Activated CD4-positive, alpha-beta T cell treated with anti-CD3 and anti-CD28 coated beads, Interleukin-10, Interleukin-2, amounts not matched to agents 100 ng/mL and 50 ng/mL, durations not matched to agents 16 hours and 8 hours (primary cell): ENCODE results near the gene HOXD9.

Experiments
- DNase-seq: peaks from one replicate; pipeline ENCODE4 v3.0.0-alpha.2; 2020

HOXD9 gene

DNA sequence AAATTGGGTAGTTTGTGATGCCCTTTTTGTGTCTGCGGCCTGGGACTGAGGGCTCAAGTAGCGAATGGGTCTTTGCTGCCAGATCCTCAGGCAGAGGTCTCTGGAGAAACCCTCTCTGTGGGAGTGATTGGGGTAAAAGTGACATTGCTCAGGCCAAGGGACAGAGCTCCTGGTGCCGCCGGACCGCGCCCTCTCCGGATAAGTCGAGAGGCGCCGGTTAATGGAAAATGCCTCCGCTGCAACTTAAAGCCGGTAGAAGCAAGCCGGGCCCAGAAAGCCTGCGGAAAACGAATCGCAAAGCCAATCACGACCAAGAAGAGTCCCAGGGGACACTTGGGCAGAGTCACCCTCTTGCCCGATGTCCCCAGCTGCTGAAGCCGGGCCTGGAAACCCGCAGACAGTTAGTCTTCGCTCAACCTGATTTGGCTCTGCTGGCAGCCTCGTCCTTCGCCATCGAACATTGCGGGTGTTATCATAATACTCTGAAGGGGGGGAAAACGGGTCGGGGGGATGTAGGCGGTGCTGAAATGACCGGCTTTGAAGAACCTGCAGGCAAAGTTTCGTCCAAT is 23.3 kb upstream of the HOXD9 start:
- DNase-seq, result no peak

DNA sequence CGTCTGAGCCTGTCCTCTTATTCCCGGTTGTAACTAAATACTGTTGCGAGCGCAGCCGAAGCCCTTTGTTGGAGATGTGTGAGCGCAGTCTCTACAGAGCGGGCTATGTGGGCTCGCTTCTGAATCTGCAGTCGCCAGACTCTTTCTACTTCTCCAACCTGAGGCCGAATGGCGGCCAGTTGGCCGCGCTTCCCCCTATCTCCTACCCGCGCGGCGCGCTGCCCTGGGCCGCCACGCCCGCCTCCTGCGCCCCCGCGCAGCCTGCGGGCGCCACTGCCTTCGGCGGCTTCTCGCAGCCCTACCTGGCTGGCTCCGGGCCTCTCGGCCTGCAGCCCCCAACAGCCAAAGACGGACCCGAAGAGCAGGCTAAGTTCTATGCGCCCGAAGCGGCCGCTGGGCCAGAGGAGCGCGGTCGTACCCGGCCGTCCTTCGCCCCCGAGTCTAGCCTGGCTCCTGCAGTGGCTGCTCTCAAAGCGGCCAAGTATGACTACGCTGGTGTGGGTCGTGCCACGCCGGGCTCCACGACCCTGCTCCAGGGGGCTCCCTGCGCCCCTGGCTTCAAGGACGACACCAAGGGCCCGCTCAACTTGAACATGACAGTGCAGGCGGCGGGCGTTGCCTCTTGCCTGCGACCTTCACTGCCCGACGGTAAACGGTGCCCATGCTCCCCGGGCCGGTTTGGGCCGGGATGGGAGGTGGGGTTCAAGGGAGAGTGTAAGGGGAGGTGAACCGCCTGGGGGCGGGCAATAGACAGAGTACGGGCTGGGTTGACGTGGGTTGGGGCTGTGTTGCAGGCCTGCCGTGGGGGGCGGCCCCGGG is 22.6 kb upstream of the HOXD9 start, which contains the start of gene HOXD12:
HOXD12 (plus strand) TSS at position 68 of the 819 bp plus-strand sequence; CDS start at position 75, 7 bp downstream.
- no peak for DNase-seq

DNA sequence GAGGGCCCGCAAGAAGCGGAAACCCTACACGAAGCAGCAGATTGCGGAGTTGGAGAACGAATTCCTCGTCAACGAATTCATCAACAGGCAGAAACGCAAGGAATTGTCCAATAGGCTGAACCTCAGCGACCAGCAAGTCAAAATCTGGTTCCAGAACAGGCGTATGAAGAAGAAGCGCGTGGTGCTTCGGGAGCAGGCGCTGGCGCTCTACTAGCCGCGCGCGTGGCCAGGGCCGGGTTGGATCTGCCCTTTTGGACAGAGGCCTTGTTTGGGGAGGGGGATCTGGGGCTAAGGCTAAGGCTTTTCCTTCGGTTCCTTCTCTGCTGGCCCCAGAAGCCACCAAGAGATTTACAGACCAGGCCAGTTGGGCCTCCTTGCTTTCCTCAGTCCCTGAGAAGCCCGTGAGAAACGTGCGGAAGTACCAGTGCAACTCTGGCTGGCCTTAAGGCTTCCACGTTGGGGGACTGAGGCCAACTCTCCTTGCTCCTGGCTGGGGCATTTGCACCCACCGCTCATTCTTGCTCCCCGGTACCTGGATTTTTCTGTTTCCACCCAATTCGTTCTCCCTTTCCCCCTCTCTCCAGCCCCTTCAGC is 21.9 kb upstream of the HOXD9 start:
- DNase-seq, result no peak

DNA sequence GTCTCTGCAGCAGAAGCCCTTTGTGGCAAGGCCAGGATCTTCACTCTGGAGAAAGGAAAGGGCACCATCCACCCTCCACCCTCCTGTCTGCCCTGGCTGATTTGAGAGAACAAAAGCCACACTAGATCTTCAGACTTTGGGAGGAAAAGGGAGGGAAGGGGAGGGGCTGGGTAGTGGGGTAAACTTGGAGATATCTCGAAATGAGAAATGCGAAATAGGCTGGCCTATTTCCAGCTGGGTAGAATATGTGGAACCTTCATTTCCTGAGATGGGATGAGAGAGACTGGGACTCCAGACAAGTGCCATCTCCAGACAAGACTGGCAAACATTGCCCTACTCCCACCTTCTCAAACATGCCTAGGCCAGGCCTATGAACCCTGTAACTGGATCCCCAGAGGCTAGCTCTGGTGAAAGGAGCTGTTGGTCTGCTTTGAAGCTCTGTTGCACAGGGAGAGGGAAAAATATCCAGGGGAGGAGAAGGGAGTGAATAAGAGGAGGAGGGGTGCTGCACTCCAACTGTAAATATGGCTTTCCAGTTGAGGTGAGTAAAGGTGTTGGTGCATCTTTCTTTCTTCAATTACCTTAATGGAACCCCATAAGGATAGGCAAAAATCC is 21.2 kb upstream of the HOXD9 start:
- no peak for DNase-seq

DNA sequence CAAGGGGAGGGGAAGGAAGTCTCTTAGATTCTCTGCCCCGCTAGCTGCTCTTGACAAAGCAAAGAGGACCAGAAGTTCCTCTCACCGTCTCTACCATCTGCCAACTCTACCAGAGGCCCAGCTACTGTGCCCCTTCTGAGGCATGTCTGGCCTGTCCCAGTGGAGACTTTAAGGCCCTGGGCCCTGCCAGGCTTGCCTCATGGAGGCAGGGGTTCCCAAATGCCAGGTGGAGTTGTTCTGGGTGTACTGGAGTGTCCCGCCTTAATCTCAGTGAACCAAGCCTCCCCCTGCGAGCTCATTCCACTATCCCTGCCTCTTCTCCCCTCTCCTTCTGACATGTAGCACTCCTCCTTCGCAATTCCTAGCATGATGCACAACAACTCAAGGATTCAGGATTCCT is 20.7 kb upstream of the HOXD9 start:
- DNase-seq, result no peak

DNA sequence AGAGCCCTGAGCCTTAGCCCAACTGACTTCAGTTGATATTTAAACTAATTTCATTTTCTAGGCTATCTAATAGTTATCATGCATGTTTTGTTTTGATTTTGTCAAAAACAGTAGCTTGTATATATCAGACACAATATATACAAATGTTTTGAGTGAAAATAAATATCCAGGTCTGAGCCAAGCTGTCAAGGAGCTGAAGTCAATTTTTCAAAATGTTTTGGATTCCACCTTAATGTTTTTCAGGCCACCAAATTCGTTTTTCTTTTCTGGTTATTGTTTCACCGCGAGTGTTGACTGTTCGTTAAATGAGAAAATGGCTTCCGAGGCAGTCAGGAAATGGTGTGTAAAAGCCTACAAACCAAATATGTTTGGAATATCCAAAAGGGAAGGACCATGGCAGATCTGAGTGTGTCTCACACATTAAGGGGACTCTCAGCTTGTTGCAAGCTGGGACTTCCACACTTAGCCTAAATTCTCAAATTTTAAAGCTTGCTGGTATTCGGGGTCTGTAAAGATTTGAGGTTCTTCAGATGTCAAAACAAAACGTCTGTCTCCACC is 20.1 kb upstream of the HOXD9 start:
- no peak for DNase-seq

DNA sequence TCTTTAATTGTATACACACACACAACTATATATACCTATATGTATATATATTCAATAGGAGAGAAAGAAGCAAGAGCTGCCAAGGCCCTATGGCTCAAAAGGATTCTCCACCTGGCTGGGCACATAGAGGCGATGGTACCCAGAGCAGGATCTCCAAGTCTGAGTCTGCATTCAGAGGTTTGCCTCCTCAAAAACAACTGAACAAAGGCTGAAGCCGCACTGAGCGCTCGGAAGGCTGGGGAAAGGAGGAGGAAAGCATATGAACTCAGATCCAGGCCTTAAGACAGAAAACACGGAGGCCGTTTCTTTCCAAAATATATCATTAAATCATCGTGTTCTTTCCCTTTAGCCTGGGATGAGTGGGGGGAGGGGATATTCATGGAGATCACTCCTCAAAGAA is 19.3 kb upstream of the HOXD9 start:
- DNase-seq, result no peak

DNA sequence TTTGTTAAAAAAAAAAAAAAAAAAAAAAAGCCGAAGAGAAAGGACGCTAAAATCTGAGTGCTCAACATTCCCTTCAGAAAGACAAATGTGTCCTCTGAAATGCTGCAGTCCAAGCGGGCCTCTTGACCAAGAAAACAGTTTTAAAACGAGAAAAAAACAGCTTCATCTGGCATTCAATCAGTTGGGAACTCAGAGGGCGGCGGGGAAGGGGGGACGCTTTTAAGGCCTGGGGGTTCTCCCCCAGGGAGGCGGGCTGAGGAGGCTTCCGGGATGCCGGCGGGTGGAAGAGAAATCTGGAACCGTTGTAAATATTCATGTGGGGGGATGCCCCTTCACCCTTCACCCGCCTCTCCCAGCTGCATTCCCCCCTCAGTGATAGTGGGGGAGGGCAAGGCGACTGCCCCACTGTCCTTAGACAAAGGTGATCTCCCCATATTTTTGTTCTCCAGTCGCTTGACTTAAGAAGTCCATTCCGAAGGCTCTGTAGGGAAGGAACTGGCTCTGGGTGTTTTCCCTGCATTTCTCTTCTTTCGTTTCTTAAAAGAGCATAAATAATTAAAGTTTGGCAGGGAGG is 18.7 kb upstream of the HOXD9 start:
- DNase-seq, result no peak

DNA sequence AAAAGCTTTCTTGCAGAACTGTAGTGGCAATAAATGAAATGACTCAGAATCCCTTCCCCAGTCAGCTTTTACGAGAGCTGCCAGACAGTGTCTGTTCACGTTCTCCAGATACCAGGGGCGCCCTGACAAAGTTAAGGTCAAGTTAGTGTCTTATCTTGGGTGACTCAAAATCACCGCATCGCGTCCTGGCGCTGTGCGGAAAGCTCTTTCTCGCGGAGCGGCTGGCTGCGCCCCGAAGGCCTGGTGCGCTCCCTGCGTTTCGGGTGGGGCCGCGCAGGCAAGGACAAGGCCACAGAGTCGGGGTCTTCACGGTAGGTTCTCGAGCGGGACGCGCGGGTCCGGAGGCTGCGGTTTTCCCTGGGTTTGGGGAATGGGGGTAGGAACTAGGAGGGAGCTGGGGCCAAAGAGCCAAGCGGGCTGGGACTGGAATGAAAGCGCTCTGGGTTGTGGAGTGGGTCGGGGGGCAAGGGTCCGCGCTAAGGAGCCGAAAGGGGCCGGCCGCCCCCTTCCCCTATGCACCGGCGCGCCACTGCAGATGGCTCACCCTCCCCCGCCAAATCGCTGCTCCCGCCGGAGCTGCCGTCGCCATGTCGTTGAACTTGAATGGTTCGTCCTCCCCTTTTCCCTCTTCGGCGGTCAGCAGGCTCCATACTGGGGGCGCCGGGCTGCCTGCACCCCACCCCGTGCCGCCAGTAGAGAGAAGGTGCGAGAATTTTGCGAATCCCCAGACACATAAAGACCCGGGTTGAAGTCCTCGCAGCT is 18.0 kb upstream of the HOXD9 start:
- no peak for DNase-seq

DNA sequence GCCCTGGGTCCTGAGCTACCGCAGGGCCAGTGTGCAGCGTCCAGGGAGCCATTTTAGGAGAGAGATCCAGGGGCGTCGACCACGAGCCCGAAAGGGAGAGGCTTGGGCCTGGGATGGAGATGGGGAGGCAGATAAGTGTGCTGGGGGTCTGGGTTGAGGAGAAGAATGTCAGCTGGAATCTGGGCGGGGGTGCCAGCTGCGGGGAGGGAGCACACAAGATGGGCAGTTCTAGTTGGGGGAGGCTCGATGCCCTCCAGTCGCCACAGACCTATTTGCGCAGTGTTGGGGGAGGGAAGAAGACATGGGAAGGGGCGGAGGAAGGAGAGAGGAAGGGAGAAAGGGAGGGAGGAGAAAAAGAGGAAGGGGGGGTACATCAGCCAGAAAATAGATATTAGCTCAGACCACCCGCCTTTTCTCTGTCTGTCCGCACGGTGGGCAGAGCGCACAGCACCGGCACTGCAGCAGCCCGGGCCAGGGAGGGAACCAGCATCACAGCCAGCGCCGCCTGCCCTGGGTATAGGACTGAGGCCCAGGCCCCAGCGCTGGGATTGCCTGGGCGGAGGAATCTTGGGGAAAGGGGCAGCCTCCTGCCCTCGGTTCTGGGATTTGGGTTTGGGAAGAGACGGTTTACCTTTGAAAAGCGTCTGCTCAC is 17.3 kb upstream of the HOXD9 start:
- no peak for DNase-seq

DNA sequence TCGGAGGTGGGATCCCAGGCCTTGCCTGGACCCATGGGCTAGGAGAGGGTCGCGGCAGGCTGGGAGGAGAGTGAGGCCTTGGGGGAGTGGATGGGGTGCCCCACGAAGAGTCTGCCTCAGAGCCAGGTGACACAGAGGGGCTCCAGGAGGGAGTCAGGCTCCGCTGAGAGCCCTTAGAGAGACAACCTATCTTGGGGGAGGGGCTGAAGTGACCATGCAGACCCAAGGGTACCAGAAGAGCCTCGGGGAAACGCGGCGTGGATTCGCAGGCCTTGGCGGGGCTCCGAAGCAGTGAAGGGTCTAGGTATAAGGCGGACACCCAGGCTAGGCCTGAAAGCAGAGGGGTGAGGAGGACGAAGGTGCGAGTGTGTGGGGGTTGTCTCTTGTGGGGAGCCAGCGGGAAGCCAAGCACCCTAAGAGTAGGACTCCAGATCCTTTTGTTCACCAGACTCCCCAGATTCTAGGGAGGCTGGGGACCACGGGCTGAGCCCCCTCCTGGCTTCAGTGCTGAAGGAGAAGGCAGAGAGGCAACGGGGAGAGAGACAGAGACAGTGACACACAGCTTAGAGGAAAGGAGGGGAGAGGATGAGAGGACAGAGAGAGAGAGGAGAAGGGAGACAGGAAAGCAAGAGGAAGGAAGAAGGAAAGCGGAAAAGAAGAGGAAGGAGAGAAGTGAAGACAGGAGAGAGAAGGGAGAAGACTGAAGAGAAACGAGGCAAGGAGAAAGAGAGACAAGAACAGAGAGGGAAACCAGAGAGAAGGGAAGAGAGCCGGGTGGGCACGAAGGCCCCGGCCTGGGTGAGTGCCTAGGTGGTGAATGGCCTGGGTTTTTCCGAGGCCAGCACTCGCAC is 16.6 kb upstream of the HOXD9 start:
- DNase-seq, result no peak

DNA sequence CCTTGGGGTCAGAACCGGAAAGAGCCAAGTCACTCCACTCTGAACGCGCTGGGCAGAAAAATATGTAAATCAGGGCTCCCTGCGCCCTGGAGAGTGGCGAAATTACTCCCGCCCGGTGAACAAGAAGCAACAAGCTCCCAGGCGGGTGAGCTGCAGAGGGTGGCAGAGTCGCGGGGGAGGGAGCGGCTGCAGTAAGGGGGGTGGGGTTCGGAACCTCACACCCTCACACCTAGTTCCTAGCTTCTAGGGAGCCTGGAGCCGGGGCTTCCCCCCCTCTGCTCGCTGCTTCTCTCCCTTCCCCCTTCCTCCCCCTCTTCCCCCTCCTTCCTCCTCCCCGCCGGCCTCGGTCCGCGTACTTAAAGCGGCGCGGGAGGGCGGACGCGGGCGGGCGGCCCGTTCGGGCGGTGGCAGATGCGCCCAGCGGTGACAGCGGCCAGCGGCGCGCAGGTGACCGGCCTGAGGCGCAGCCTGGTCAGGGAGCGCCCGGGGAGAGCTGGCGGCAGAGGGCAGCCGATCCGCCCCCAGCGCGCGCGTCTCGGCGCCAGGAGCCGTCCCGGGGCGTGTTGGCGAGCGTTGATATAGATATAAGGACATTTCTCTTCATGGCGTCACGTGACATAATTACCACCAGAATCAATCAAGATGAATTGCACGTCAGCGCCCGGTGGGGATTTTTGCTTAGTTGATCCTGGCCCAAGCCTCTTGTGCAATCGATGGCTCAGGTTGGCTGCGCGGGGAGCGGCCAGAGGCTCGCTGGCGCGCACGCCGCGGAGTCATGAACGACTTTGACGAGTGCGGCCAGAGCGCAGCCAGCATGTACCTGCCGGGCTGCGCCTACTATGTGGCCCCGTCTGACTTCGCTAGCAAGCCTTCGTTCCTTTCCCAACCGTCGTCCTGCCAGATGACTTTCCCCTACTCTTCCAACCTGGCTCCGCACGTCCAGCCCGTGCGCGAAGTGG is 15.7 kb upstream of the HOXD9 start, which contains the start of gene HOXD11:
HOXD11 (plus strand) TSS at position 700 of the 959 bp plus-strand sequence; CDS start at position 776, 76 bp downstream.
- no peak for DNase-seq

DNA sequence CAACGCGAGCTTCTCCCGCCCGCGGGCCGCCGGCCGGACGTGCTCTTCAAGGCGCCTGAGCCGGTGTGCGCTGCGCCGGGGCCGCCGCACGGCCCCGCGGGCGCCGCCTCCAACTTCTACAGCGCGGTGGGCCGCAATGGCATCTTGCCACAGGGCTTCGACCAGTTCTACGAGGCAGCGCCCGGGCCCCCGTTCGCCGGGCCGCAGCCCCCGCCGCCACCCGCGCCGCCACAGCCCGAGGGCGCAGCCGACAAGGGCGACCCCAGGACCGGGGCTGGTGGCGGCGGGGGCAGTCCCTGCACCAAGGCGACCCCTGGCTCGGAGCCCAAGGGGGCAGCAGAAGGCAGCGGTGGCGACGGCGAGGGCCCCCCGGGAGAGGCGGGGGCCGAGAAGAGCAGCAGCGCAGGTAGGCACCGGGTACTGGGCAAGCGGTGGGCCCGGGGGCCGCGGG is 14.8 kb upstream of the HOXD9 start:
- no peak for DNase-seq

DNA sequence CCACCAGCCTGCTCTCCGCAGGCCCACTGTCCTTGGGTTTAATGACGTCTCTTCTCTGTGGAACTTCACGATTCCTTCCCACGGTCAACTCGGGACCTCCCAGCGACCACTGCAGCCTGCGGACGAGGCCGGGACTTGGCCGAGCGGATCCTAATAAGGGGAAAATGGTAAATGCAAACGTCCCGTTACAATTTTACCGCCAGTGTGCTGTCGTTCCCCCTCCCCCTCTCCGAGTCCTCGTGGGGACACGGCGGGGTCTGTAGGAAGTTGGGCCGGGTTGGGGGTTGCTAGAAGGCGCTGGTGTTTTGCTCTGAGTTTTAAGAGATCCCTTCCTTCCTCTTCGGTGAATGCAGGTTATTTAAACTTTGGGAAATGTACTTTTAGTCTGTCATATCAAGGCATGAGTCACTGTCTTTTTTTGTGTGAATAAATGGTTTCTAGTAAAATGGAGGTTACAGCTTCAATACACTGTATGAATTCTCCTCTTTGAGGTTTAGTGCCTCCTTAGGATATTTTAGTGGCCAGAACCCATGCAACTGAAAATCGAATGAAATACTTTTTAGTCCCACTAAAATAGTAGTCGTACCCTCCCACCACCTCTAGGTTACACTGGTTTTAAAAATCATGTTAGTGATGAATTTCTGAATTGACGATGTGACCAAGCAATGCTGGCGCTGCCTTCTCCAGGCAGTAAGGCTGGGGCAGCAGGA is 13.2 kb upstream of the HOXD9 start:
- DNase-seq, result no peak

DNA sequence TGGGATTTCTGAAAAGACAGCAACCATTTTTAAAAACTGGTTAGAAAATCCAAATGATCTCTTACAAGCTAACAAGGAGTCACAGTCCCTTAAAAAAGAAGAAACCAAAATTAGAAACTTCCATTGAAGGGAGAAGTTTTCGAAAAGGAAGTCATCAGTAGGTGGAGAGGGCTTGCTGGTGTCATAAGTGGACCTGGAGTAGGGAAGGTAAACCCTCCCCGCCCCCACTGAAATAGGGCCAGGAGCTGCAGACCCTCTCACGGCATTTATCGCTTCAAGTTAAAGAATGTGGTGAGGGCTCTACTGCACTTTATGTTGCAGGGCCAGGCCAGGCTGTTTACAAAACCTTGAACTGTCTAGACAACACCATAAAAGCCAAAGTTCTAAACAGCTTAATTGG is 12.6 kb upstream of the HOXD9 start:
- DNase-seq, result no peak

DNA sequence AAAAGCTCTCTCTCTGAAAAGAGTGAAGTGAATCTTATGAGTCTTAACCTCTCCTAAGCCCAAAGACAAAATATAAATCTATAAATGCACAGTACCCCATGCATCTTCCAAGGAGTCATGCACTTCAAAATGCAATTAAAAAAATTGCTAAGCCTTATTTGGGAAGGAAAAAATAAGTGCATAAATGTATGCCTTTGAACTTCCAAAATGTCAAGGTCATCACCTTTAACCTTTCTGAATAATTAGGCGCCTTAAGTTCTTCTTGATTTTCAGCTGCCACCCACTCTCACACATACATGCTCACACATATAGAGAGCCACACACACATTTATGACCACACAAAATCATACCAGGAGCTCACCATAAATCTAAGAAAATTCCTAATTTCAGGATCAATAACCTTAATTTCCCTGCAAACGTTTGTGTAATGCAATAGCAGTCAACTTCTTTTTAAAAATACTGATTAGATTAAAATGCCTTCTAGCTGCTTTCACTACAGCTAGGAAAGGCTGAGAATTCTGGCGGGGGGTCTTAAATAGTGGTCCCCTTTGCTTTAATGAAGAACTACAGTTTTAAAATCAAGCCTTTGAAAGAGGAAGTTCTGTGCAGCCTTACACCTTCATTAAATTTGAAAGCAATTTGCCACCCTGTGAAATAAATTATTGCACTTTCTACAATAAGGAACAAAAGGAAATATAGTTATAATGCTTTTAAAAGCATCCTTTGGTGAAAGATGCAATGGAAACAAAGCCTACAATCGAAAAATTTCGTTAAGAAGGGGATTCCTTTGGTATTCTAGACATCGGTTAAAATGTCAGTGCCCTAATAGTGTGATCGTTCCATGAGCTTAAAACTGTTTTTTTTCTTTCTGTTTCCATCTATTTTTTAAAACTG is 11.9 kb upstream of the HOXD9 start:
- no peak for DNase-seq

DNA sequence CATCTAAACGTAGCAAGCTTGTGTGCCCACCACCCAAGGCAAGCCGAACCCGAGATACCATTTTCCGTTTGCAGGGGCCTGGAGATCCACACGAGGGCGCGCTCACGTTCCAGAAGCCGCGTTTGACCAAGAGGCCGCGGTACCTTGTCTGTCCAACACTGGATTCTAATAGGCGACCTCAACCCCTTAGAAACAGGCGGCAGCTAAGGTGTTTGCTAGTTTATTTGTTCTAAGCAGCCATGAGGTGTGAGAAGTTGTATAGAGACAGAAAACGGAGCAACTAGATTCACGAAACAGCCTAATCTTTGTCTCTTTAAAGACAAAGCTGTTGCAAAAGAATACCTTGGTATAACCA is 11.2 kb upstream of the HOXD9 start:
- DNase-seq, result peak; percentile 43
